GM21381 (cell line): ENCODE data around the gene ACTL7B.
"Not testable (repeated sequence)": the region's sequence is repeated elsewhere in the genome, so short reads cannot be mapped to it uniquely, and the experiment has no call there.

ENCODE experiments used
- ATAC-seq: cut with Tn5 transposase; IDR thresholded peaks from one replicate; pipeline ENCODE4 v1.9.1; 2021; ENCODE audit warnings: mild to moderate bottlenecking, moderate library complexity; ENCODE audit not compliant: unreplicated experiment

ACTL7B gene, protein sequence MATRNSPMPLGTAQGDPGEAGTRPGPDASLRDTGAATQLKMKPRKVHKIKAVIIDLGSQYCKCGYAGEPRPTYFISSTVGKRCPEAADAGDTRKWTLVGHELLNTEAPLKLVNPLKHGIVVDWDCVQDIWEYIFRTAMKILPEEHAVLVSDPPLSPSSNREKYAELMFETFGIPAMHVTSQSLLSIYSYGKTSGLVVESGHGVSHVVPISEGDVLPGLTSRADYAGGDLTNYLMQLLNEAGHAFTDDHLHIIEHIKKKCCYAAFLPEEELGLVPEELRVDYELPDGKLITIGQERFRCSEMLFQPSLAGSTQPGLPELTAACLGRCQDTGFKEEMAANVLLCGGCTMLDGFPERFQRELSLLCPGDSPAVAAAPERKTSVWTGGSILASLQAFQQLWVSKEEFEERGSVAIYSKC

DNA sequence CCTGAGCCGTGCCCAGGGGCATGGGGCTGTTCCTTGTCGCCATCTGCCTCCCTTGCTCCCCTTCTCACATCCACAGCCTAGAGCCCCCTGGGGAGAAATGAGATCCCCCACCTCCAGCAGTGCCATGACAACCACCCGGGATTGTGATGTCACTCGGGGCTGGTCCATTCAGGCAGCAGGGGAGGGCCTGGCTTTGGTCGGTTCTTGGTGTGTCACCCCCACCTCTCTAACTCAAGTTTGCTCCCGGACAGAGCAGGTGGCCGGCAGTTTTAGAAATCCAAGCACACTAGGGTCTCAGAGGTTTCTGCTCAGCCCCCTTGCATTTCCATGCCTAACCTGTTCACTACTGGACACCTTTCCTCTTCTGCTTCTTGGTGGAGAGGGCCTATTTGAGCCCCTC, at the start of gene ACTL7B:
Gene ACTL7B (minus strand): TSS at position 99 of the 400 bp plus-strand sequence. CDS start 56 bp downstream, at position 43.
- ATAC-seq = no peak

DNA sequence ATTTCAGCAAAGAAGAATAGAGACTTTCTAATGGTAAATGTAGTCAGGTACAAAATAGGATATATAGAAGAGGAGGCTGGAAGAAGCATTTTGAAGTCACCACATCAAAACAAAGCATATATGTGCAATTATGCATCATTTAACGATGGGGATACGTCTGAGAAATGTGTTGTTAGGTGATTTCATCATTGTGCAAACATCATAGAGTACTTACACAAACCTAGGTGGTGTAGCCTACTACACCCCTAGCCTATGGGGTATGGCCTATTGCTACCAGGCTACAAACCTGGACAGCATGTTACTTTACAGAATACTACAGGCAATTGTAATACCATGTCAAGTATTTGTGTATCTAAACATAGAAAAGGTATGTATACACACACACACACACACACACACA, 49.7 kb upstream of the ACTL7B start:
- ATAC-seq = no peak

DNA sequence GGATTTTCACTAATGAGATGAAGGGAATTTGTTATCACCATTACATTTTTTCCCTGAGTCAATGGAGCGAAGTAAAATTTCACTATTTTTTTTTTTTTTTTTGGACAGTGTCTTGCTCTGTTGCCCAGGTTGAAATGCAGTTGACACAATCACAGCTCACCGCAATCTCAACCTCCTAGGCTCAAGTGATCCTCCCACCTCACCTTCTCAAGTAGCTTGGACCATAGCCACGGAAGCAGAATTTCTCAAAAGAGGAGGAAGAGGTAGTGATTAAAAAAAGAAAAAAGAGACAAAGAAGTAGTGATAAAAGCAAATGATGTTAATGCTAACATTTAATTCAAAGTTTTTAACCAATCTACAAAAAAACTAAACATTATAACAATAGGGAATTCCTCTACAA, 48.4 kb upstream of the ACTL7B start:
- no peak for ATAC-seq

DNA sequence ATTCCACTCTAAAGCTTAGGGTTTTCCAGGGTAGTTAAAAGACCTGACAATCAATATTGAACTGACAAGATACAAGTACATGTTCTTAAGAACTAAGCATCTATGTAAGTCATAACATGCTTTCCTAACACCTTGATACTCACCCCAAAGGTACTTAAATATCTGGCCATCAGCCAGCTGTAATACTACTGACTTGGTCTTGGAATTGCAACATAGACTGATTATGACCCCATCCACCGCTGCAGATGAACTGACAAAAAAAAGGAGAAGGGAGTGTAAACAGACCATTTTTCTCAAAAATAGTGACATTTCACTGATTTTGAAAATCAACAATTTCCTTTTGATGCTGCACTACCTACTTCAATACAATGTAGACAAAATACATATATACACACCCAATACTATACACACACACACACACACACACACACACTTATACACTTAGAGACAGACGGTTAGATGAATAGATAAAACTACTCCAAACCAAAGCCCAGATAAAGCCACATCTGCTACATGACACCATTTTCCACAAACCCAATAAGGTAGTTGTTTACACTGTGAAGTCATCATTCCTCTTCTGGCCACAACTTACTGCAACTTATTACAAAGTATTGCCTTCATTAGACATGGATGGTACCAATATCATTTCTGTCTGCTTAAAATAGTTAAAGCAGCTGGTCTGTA, 47.8 kb upstream of the ACTL7B start:
- ATAC-seq = no peak

DNA sequence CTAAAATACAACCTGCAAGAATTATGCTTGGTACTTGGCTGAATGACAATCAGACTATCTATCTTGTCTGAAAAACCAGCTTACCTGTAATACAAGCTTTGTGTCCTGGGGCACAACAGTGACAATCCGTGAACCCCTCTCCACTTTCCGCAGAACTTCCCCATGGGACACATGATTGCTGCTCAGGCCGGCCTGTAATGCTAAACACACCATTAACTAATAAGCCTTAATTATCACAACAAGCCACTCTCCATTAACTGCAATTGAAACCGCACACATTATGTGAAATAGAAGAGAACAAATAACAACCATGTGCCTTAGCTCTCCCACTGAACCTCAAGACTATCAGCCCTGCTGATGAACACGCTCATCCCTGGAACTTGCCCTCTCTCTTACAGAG, 44.4 kb upstream of the ACTL7B start:
- ATAC-seq = no peak

DNA sequence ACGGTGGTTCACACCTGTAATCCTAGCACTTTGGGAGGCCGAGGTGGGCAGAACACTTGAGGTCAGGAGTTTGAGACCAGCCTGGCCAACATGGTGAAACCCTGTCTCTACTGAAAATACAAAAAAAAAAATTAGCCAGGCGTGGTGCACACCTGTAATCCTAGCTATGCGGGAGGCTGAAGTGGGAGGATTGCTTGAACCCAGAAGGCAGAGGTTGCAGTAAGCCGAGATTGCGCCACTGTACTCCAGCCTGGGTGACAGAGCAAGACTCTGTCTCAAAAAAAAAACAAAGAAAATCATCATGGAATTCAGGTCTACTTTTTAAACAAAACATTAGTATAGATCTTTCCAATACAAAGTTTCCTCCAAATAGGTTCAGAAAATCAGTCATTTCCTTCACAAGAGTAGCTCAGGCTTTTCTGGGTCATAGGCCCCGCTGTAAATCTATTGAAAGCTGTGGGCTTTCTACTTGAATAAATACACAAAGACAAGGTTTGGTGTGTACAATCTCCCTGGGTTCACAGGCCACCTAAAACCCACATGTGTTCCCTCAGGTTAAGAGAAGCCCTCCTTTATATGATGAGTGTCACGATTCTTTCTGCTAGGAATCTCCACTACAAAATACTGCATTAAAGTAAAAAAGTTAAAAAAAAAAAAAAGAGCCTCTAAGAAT, 43.4 kb upstream of the ACTL7B start:
- not testable (repeated sequence) for ATAC-seq

- no peak for ATAC-seq
Observed at GRCh38 chr9:108897324-108898096, 41.7 kb upstream of the ACTL7B start.

- ATAC-seq = no peak
Observed at GRCh38 chr9:108894225-108894997, 38.6 kb upstream of the ACTL7B start.

GRCh38 chr9:108889649-108890067, 33.9 kb upstream of the ACTL7B start:
- ATAC-seq = no peak

GRCh38 chr9:108886594-108887271, 30.9 kb upstream of the ACTL7B start:
- not testable (repeated sequence) for ATAC-seq

GRCh38 chr9:108885643-108886348, 30.0 kb upstream of the ACTL7B start:
- peak; percentile 99 for ATAC-seq

DNA sequence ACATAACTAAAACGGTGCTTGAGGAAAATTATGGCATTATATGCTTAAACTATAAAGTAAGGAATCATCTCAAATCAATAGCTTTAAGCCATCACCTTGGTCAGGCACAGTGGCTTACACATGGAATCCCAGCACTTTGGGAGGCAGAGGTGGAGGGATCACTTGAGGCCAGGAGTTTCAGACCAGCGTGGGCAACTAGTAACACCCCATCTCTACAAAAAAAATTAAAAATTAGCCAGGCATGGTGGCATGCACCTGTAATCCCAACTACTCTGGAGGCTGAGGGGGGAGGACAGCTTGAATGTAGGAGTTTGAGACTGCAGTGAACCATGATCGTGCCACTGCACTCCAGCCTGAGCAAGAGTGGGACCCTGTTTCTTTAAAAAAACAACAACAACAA, 28.9 kb upstream of the ACTL7B start:
- ATAC-seq = no peak

DNA sequence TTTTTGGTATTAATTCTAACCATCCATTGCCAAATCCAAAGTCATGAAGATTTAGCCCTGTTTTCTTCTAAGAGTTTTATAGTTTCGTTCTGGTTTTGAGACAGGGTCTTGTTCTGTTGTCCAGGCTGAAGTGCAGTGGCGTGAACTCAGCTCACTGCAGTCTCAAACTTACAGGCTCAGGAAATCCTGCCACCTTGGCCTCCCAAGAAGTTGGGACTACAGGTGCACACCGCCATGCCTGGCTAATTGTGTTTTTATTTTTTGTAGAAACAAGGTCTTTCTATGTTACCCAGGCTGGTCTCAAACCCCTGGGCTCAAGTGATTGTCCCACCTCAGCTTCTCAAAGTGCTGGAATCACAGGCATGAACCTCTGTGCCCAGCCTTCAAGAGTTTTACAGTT, 27.3 kb upstream of the ACTL7B start:
- ATAC-seq = no peak

DNA sequence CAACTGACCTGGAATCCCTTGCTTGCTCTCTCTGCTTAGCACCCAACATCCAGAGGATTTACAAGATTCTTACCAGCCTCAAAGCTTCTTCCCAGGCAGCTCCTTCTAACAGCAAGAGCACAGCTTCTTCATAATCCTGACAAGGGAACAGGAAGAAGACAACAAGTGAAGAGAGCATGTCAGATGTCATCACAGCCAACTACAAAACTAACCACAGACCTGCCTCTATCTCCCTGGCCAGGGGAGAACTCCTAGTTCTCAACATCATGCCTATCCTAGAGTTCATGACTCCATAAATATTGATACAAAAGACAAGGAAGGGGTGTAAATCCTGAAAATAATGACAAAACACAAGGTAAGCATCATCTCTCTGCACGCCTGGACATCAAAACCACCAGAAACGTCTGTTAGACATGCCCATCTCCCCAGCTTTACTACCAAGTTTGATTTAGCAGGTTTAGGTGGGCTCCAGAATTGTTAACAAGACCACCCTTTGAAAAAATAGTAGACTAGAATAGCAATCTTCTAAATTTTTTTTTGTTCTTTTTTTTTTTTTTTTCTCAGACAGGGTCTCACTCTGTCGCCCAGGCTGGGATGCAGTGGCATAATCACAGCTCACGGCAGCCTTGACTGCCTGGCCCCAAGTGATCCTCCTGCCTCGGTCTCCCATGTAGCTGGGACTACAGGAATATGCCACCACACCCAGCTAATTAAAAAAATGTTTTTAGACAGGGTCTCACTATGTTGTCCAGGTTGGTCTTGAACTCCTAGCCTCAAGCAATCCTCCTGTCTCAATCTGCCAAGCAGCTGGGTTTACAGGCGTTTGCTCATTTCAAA, 26.5 kb upstream of the ACTL7B start:
- ATAC-seq = no peak

GRCh38 chr9:108880738-108881316, 25.0 kb upstream of the ACTL7B start:
- no peak for ATAC-seq

- no peak for ATAC-seq
Observed at GRCh38 chr9:108877524-108877923, 21.7 kb upstream of the ACTL7B start.

DNA sequence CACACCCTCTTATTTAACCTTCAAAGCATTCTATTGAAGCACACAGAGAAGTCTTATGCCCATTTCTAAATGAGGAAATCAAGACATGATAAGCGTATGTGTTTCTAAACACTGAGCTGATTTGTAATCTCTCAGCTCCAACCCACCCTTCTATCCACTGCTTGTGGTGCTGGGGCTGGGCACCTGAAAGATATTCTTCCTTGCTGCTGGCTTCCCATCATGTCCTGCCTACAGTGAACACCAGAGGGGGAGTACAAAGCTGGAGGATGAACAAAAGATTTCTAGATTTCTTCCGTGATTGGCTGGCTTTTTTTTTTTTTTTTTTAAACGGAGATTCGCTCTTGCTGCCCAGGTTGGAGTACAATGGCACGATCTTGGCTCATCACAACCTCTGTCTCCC, 20.6 kb upstream of the ACTL7B start:
- no peak for ATAC-seq
